GM13977 (cell line): Measurements from ENCODE around the gene HIVEP3.

Experiments used
- DNase-seq: peaks from one replicate; pipeline ENCODE4 v3.0.0; 2012; ENCODE audit warnings: low spot score
- CTCF ChIP-seq: IDR thresholded peaks from 2 replicates; pipeline ENCODE4 v1.5.1; 2012; ENCODE audit warnings: mild to moderate bottlenecking, control low read depth; ENCODE audit not compliant: insufficient read depth; ENCODE audit errors: extremely low read depth, missing control alignments
- in situ Hi-C: fragments of 300-500 bp; cut with MboI; formaldehyde crosslinking; loops from one replicate; pipeline ENCODE4 v1.12.0; 2022; ENCODE audit warnings: low sequenced_read_pairs, low pct_unique_long_range_greater_than_20kb, mixed read lengths, inconsistent platforms; ENCODE audit not compliant: unreplicated experiment

HIVEP3 gene

GRCh38 chr1:41512701-41513382 is 405.9 kb downstream of the HIVEP3 start:
- DNase-seq: no peak
- in situ Hi-C loops: no loop called here
- no peak for TF ChIP-seq CTCF

GRCh38 chr1:41511239-41511540 is 407.5 kb downstream of the HIVEP3 start:
- TF ChIP-seq CTCF: no peak
- in situ Hi-C loops: no loop called here
- DNase-seq: no peak

GRCh38 chr1:41510531-41511238 is 408.0 kb downstream of the HIVEP3 start:
- in situ Hi-C loops: no loop called here
- TF ChIP-seq CTCF: no peak
- DNase-seq: no peak

GRCh38 chr1:41509270-41509671 is 409.5 kb downstream of the HIVEP3 start:
- in situ Hi-C loops: no loop called here
- DNase-seq: peak; percentile 64
- no peak for TF ChIP-seq CTCF

- in situ Hi-C loops: no loop called here
- no peak for TF ChIP-seq CTCF
- DNase-seq: no peak
Measured at GRCh38 chr1:41508290-41508689, 410.4 kb downstream of the HIVEP3 start.

GRCh38 chr1:41507836-41508235 is 410.9 kb downstream of the HIVEP3 start:
- DNase-seq: no peak
- TF ChIP-seq CTCF: no peak
- in situ Hi-C loops: no loop called here
